HG03095 (cell line): ENCODE measurements around the gene ZNF84.

Experiments used
- ATAC-seq: cut with Tn5 transposase; IDR thresholded peaks from one replicate; pipeline ENCODE4 v1.9.1; 2021; ENCODE audit warnings: moderate library complexity; ENCODE audit not compliant: unreplicated experiment

The ZNF84 gene

DNA sequence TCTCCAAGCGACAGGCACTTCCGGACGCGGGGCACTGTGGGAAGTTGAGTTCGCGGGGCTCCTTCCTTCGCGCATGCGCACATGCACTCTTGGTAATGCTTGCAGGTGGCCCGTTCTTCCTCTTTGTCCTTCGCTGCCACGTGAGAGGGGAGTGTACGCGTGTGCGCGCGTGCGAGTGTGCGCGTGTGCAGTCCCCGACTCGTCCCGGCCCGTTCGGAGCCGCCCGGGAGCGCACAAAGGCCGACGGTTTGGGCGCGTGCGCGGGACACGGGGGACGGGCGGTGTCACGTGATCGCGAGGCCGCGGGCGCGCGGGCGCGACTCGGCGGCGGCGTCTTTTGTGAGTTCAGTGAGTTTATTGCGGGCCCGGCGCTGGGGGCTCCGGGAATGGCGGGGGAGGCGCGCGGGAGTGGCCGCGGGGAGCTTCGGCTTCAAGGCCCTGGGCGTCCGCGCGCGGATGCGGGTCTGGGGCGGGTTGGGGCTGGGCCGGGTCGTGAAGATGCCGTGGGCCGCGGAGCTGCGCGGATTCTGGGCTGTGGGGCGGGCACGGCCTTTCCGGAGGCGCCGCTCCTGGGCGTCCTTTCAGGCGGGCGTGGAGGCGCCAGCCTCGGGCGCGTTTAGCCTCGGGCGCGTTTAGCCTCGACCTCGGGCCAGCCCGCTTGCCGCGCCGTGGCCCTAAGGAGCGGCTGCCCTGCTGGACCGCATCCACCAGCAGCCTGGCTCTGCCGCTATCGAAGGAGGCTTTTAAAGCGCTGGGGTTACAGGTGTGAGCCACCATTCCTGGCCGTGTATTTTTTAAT lies at the start of gene ZNF84:
Gene ZNF84 (plus strand): TSS at position 303 of the 799 bp plus-strand sequence. CDS start 3,959 bp downstream, outside the sequence.
- ATAC-seq, result peak; percentile 87

GRCh38 chr12:132998741-132999140 lies 38.6 kb upstream of the ZNF84 start:
- ATAC-seq, result no peak

DNA sequence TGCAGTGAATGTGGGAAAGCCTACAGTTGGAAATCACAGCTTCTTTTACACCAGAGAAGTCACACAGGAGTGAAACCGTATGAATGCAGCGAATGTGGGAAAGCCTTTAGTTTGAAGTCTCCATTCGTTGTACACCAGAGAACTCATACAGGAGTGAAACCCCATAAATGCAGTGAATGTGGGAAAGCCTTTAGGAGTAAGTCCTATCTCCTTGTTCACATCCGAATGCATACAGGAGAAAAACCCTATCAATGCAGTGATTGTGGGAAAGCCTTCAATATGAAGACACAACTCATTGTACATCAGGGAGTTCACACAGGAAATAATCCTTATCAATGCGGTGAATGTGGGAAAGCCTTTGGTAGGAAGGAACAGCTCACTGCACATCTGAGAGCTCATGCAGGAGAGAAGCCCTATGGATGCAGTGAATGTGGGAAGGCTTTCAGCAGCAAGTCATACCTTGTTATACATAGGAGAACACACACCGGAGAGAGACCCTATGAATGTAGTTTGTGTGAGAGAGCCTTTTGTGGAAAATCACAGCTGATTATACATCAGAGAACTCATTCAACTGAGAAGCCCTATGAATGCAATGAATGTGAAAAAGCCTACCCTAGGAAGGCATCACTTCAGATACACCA lies 26.5 kb upstream of the ZNF84 start:
- ATAC-seq, result no peak

DNA sequence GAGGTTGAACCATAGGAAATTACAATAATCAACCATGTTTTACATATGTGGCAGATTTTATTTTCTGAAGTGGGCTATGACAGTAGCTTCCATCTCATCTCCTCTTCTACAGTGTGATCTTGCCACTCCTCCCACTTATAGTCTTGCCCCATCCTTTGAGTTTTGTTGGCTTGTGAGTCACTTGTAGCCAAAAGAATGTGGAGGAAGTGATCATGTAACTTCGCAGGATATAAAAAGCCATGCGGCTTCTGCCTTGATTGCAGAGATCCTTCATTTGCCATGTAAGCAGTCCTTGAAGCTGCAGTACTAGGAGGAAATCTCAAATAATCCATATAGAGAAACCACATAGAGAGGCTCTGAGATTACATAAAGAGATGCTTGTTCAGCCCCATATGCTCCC lies 13.7 kb upstream of the ZNF84 start:
- no peak for ATAC-seq

DNA sequence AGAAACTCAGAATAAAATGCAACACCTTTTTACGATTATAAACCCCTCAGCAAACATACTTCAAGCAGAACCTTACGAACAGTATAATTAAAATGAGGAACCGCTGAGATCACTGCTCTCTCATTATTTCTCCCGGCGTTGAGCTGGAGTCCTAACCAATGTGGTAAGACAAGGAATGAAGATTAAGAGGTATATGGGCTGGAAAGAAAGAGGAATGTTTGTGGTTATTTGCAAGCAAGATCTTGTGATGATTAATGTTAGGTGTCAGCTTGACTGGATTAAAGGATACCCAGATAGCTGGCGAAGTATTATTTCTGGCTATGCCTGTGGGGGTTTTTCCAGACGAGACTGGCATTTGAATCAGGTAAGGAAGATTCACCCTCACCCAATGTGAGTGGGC lies 10.3 kb upstream of the ZNF84 start:
- no peak for ATAC-seq

GRCh38 chr12:133038118-133038709 lies 905 bp downstream of the ZNF84 start:
- no peak for ATAC-seq

- ATAC-seq, result no peak
Observed at GRCh38 chr12:133046698-133047097, 9.4 kb downstream of the ZNF84 start.

- ATAC-seq, result no peak
Observed at GRCh38 chr12:133057446-133057845, 20.1 kb downstream of the ZNF84 start.

DNA sequence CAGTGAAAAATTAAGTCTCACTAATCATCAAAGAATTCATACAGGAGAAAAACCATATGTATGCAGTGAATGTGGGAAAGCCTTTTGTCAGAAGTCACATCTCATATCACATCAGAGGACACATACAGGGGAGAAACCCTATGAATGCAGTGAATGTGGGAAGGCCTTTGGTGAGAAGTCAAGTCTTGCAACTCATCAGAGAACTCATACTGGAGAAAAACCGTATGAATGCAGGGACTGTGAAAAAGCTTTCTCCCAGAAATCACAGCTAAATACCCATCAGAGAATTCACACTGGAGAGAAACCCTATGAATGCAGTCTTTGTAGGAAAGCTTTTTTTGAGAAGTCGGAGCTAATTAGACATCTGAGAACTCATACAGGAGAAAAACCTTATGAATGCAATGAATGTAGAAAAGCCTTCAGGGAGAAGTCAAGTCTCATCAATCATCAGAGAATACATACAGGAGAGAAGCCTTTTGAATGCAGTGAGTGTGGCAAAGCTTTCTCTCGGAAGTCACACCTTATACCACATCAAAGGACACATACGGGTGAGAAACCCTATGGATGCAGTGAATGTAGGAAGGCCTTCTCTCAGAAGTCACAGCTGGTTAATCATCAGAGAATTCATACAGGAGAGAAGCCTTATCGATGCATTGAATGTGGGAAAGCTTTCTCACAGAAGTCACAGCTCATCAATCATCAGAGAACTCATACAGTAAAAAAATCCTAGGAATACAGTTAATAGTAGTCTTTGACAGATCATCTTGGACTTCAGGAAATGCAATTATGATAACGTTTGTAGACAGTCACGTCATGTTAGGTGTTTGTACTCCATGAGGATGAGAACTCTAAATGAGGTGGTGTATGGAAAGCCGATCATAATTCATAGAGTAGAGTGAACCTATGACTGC lies 21.1 kb downstream of the ZNF84 start:
- no peak for ATAC-seq

DNA sequence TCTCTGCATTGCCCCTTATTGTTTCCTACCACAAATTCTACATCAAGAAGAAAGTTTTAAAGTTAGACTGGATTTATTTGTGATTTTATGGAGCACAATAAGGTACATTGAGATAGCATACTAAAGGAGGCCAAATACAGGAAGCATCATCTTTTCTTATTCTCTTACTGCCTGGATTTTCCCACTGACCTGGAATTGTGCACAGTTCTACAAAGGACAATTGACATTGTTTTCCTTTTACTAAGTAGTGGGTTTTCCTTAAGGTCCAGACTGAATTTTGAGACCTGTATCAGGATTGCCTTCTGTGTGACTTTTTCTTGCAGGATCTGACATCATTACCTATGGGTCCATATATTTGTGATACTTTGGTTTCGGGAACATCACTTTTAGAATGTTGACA lies 24.6 kb downstream of the ZNF84 start:
- ATAC-seq, result no peak

DNA sequence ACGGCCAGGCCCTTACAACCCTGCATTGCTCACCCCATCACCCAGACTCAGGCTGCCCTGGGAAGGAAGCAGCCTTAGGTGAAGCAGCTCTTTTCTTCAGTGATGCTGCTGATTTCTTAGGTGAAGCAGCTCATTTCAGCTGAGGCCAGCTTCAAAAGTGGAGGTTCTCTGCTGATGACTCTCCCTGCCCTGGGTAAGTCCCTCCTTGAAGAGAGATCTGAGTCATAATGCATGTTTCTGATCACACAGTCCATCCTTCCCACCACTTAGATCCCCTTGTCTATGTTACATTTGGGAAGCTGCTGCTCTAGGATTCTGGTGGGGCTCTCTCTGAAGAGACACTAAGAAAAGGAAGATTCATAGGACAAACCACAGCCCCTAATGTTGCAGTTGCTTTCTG lies 26.2 kb downstream of the ZNF84 start:
- no peak for ATAC-seq

DNA sequence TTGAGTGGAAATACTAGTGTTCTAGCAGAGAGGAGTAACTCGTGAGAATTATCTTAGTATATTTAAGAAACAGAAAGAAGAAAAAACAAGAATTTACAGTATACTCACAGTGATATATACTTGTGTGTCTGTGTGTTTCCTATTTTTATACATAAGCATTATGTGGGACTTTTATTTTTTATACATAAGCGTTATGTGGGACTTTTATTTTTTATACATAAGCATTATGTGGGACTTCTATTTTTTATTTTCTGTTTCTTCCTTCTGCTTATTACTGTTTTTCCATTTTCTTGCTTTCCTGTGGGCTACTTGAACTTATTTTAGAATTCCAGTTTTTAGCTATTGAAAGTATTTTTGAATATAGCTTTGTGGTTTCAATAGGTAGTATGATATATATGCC lies 36.5 kb downstream of the ZNF84 start:
- no peak for ATAC-seq

GRCh38 chr12:133080026-133080367 lies 42.7 kb downstream of the ZNF84 start:
- peak; percentile 76 for ATAC-seq

- ATAC-seq, result peak; percentile 70
Observed at GRCh38 chr12:133080368-133081158, 43.3 kb downstream of the ZNF84 start, which contains the start of gene ZNF140. Gene ZNF140 (plus strand): TSS chr12:133080923. CDS start chr12:133081321, 398 bp downstream.

DNA sequence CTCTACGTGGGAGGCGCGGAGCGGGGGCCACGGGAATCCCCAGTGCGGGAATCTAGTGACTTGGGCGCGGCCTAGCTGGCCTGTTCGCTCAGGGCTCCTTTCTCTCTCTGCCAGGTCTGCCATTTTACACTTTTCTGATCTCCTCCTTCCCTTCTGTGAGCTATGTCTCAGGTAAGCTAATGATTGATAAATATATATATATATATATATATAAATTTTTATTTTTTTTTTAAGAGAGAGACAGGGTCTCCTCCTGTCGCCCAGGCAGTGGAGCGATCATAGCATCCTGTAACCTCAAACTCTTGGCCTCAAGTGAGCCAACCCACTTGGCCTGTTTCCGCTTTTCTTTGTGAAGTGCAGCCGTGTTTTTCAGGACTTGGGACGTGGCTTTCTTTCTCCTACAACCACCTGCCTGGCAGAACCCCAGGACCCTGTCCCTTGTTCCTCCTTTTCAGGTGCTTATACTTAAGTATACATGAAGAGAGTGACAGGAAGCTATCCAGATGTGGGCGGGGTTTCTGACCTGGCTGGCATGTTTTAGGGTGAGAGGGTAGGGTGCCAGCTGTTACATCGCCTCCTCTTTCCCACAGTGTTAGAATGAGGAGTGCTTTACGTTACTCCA lies 44.0 kb downstream of the ZNF84 start:
- no peak for ATAC-seq

GRCh38 chr12:133083345-133083744 lies 46.0 kb downstream of the ZNF84 start:
- ATAC-seq, result no peak

- ATAC-seq, result no peak
Observed at GRCh38 chr12:133105620-133106019, 68.3 kb downstream of the ZNF84 start.

DNA sequence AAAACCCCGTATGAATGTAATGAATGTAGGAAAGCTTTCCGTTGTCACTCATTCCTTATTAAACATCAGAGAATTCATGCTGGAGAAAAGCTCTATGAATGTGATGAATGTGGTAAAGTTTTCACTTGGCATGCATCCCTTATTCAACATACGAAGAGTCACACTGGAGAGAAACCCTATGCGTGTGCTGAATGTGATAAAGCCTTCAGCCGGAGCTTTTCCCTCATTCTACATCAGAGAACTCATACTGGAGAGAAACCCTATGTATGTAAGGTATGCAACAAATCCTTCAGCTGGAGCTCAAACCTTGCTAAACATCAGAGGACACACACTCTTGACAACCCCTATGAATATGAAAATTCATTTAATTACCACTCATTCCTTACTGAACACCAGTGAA lies 68.9 kb downstream of the ZNF84 start:
- no peak for ATAC-seq

DNA sequence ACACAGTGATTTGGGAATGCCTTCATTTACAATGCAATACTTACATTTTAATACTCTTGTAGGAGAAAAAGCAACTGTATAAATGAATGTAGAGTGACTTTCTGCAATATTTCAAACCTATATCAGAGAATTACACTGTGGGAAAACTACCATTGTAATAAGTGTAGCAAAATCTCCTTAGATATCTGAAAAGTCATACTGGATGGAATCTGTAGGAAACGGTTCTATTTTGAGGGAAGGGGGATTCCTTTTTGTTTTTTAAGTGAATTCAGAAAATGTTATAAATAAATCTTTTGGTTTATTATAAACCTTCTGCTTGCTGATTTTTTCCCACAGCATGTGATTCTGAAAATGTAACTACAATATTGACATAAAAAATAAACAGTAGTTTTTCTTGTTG lies 69.8 kb downstream of the ZNF84 start:
- ATAC-seq, result no peak

DNA sequence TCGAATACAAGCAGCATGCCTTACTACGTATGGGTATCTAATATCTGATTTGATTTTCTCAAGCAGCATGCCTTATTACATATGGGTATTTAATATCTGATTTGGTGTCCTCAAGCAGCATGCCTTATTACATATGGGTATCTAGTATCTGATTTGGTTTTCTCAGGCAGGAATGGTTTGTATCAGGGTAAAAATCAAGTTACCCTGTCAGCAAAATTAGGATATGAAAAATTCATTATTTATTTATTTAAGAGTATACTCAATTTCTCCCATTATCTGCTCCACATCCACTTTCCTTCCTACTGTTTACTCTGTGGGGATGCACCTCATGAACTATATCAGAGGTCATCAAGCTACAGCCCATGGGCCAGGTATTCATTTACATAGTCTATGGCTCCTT lies 70.8 kb downstream of the ZNF84 start:
- no peak for ATAC-seq
